ENCODE measurements around the gene NTHL1. TPM values are rescaled to one million over a fixed set of nuclear protein-coding genes. Genes with fewer than 3 reads are reported as not detected.

The NTHL1 gene
- total RNA-seq, 2 donors from 2014 or later: 16.4 to 24.9 TPM

GRCh38 chr16:1999866-2000514 is 47.6 kb downstream of the NTHL1 start:
- no peak overlapping the region for H3K4me3 ChIP-seq
- H3K27ac ChIP-seq: no peak overlapping the region
- H3K9me3 ChIP-seq: no peaks in the 10 kb centered on the region
- H3K36me3 ChIP-seq: peaks cover 12 to 32% of the 10 kb centered on the region in 2 donors
- peaks cover 5% of the 10 kb centered on the region for H3K4me1 ChIP-seq (replicated peaks)
- DNase-seq (ENCODE audit: low spot score): no peak
- no peaks in the 10 kb centered on the region for H3K27me3 ChIP-seq (replicated peaks; ENCODE audit: insufficient read depth)
- TF ChIP-seq POLR2A (IDR thresholded peaks at IDR 0.05): no peak
- no peak for TF ChIP-seq POLR2AphosphoS5 (IDR thresholded peaks at IDR 0.05)
- TF ChIP-seq CTCF (IDR thresholded peaks at IDR 0.05): no peak
- WGBS: 87% methylated on average over 26 of the region's 28 CpGs
- intact Hi-C loops (cut with DNase I): no loop called here

GRCh38 chr16:1998852-1999801 is 48.5 kb downstream of the NTHL1 start:
- Histone ChIP-seq H3K4me1 (replicated peaks) (peaks cover 3% of the 10 kb centered on the region), H3K36me3 (peaks cover 12 to 32% of the 10 kb centered on the region in 2 donors), H3K9me3 (no peaks in the 10 kb centered on the region), H3K4me3 (no peak overlapping the region), H3K27ac (no peak overlapping the region), H3K27me3 (replicated peaks; ENCODE audit: insufficient read depth) (no peaks in the 10 kb centered on the region)
- TF ChIP-seq CTCF (IDR thresholded peaks at IDR 0.05): no peak
- TF ChIP-seq POLR2AphosphoS5 (IDR thresholded peaks at IDR 0.05): no peak
- no peak for TF ChIP-seq POLR2A (IDR thresholded peaks at IDR 0.05)
- DNase-seq (ENCODE audit: low spot score): no peak
- intact Hi-C loops (cut with DNase I): no loop called here
- WGBS: 91% methylated on average over 32 of the region's 39 CpGs

- 88% methylated on average over 26 of the region's 27 CpGs for WGBS
These were observed 49.2 kb downstream of the NTHL1 start for GRCh38 chr16:1998360-1998835.

More at GRCh38 chr16:1998360-1998835, 49.2 kb downstream of the NTHL1 start:
- Histone ChIP-seq H3K27me3 (replicated peaks; ENCODE audit: insufficient read depth) (no peaks in the 10 kb centered on the region), H3K36me3 (peaks cover 12 to 32% of the 10 kb centered on the region in 2 donors), H3K4me1 (replicated peaks) (no peaks in the 10 kb centered on the region), H3K9me3 (no peaks in the 10 kb centered on the region), H3K4me3 (no peak overlapping the region), H3K27ac (peak overlapping the region in 1 of 2 donors; percentile 14)
- TF ChIP-seq CTCF (IDR thresholded peaks at IDR 0.05) (no peak), POLR2A (IDR thresholded peaks at IDR 0.05) (no peak), POLR2AphosphoS5 (IDR thresholded peaks at IDR 0.05) (no peak)
- intact Hi-C loops (cut with DNase I): no loop called here
- no peak for DNase-seq (ENCODE audit: low spot score)
